ENCODE results near the gene CYREN. TPM values are rescaled to one million over a fixed set of nuclear protein-coding genes. Genes with fewer than 3 reads are reported as not detected.
"Not testable (repeated sequence)": the region's sequence is repeated elsewhere in the genome, so short reads cannot be mapped to it uniquely, and the experiment has no call there.

Gene CYREN
- total RNA-seq, 1 experiment from 2014 or later: 131 TPM

DNA sequence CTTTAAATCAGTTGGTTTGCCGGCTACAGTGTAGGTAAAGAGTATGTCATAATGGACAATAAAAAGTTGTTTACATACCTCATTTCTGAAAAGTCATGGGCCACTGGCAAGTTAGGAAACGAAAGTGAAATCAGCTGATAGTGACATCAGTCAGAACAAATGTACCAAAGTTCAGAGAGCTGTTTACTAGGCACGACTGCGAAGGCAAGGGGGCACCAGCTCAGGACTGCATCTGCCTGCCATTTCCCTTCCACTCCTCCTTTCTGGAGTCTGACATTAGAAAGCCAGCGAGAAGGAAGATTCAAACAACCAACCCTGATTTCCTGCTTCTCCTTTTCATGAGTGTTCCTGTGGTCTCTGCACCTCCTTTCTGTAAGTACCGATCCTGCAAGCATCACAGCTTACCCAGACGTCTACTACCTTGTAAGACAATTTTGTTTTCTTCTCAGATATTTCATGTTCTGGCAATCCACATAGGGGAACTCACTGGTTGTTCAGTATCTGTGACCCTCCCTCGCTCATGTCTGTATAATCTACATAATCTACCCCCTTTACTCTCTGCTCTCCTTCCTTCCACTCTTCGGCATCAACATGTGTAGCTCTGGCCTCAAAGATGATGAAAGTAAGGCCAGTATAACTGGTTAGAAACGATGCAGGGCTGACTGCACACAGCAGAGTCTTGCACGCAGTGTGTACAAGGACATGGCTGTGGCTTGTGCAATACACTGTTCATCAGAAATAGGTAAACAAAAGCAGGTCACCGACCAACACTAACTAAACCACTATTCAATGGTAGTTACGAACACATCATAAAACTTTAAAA is 22.4 kb downstream of the CYREN start, which contains the start of gene TMEM140:
TSS of gene TMEM140 (plus strand) at position 174 of the 823 bp plus-strand sequence. CDS start 16,370 bp downstream, outside the sequence.
- in situ Hi-C loops (cut with HindIII; ENCODE audit: low pct_unique_long_range_greater_than_20kb, low sequenced_read_pairs): no loop called here

DNA sequence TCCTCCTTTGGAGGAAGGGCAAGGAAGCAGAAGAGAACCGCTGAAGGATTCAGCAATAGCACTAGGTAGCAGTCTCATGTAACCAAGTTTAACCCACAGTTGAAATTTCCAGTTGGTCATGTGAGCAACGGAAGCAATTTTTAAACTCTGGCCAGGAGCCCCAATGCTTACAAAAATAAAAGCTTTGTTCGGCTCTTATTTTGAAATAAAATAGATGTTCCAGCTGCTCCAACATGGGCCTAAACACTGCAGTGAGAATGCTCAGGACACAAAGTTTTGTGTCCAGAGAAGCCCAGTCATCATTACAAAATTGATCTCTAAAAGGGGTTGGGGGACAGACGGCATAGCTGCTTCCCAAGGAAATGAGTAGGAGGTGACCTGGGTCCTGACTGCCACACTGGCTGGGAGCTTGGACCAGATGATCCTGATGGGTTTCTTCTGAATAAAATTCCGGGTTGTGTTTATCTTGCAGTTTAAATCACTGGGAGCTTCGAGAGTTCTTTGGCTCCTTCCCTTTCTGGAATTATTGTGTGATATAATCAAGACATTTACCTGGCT is 23.1 kb downstream of the CYREN start:
- peak; percentile 36 for DNase-seq (ENCODE audit: low read depth)
- in situ Hi-C loops (cut with HindIII; ENCODE audit: low pct_unique_long_range_greater_than_20kb, low sequenced_read_pairs): no loop called here

More for the DNA sequence above, 22.4 kb downstream of the CYREN start, which contains the start of gene TMEM140:
- DNase-seq (ENCODE audit: low read depth): peak; percentile 67

DNA sequence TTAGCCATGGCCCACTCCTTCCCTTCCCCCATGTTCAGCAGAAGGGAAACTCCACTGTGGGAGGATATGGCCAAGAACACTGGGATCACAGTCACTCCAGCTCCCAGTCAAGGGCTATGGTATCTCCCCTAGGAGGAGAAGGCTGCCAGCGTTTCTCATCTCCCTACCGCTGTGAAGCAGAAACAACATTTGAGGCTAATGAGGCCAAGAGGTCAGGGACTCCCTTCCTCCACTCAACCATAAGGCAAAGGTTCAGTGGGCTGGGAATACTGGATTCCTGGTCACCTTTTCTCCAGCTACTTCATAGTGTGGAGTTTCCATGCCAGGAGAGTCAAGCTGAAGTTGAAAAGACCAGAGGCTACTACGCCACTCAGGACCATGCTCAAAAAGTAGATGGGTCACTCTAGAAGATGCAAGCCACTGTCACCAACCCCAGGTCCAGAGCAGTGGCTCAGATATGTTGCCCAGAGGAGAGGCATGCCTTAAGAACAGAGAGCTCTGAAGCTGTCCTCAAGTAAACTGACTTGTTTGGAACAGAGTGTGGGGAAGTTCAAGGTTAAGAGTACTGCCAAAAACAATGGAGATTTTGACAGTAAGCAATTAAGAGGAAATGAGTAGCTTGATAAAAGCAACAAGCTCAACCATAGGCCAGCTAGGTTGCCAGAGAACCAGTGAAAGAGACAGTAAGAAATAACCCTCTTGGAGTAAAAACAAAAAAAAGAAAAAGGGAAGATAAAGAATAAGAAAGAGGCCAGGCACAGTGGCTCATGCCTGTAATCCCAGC is 26.4 kb downstream of the CYREN start:
- in situ Hi-C loops (cut with HindIII; ENCODE audit: low pct_unique_long_range_greater_than_20kb, low sequenced_read_pairs): no loop called here
- DNase-seq (ENCODE audit: low read depth): no peak

DNA sequence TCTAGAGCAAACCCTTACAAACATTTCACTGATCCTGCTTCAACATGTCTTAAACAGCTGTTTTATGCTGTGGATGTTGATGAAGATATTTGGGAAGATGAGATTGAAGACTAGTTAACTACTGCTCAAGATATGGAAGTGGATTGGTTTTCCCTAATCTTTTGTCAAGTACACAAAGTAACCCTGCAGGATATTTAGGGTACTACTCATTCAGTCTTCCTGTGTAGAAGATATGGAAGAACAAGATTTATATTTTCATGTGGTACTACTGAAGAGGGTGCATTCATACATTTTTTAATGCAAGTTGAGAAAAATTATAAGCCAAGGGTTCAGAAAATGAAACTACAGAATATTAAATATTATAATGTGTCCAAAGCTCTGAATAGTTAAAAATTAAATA is 40.9 kb downstream of the CYREN start:
- in situ Hi-C loops (cut with HindIII; ENCODE audit: low pct_unique_long_range_greater_than_20kb, low sequenced_read_pairs): no loop called here
- DNase-seq (ENCODE audit: low read depth): no peak

DNA sequence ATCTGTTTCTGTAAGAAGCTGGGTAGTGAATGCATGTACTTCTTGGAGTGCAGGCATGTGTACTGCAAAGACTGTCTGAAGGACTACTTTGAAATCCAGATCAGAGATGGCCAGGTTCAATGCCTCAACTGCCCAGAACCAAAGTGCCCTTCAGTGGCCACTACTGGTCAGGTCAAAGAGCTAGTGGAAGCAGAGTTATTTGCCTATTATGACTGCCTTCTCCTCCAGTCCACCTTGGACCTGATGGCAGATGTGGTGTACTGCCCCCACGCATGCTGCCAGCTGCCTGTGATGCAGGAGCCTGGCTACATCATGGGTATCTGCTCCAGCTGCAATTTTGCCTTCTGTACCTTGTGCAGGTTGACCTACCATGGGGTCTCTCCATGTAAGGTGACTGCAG is 41.6 kb downstream of the CYREN start:
- DNase-seq (ENCODE audit: low read depth): no peak
- in situ Hi-C loops (cut with HindIII; ENCODE audit: low pct_unique_long_range_greater_than_20kb, low sequenced_read_pairs): no loop called here

DNA sequence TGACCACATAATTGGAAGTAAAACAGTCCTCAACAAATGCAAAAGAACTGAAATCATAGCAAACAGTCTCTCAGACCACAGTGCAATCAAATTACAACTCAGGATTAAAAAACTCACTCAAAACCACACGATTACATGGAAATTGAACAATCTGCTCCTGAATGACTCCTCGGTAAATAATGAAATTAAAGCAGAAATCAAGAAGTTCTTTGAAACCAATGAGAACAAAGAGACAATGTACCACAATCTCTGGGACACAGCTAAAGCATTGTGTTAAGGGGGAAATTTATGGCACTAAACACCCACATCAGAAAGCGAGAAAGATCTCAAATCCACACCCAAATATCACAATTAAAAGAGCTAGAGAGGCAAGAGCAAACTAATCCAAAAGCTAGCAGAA is 45.9 kb downstream of the CYREN start:
- in situ Hi-C loops (cut with HindIII; ENCODE audit: low pct_unique_long_range_greater_than_20kb, low sequenced_read_pairs); DNase-seq (ENCODE audit: low read depth): not testable (repeated sequence)

DNA sequence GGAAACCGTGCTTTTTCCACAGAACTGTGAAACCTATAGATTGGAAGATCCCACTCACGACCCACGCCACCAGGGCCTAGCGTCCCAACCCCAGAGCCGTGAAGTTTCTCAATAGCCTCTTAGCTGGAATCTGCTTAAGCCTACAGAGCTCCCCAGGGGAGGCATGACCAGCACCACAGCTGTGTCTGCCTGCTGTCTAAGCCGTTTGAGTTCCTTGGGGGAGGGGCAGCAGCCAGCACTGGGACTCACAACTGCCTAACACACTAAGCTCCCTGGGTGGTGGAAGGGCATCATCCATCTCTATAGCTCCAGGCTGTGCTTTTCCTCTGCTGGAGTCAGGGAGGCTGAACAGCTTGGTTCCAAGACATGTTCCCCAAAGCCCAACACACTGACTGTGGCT is 48.6 kb downstream of the CYREN start:
- in situ Hi-C loops (cut with HindIII; ENCODE audit: low pct_unique_long_range_greater_than_20kb, low sequenced_read_pairs): no loop called here
- DNase-seq (ENCODE audit: low read depth): no peak

DNA sequence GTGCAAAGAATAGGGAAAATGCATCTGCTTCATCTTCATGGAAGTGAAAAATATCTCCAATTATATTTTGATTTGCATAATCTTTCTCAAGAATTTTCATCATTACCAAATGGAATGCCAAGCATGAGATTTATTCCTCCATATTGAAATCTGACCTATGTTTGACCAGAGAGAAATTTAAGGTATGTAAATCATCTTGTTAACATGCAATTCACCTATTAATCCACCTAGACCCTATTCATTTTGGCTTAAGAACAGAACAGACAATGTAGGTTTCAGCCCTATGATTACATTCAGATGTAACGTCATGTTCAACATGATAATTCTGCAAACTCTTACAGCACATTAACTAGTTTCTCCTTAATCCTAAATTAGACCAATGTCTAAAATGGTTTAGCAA is 53.4 kb downstream of the CYREN start:
- in situ Hi-C loops (cut with HindIII; ENCODE audit: low pct_unique_long_range_greater_than_20kb, low sequenced_read_pairs): no loop called here
- no peak for DNase-seq (ENCODE audit: low read depth)

Other genes starting within 250 kb of the CYREN start
- 0.81 and 1.5 TPM in 2 replicates for gene AGBL3, start 184.2 kb downstream of the CYREN start, total RNA-seq (2014; rRNA removed; shearing (Covaris generic); ENCODE audit: low replicate concordance)
- gene TMEM140, start 22.6 kb downstream of the CYREN start, total RNA-seq (2014; rRNA removed; shearing (Covaris generic); ENCODE audit: low replicate concordance): 0.81 and 0.98 TPM in 2 replicates
- 13.1 and 19.4 TPM in 2 replicates for gene WDR91, start 40.8 kb upstream of the CYREN start, total RNA-seq (2014; rRNA removed; shearing (Covaris generic); ENCODE audit: low replicate concordance)
- not detected in 2 replicates for gene STRA8, start 63.1 kb upstream of the CYREN start, total RNA-seq (2014; rRNA removed; shearing (Covaris generic); ENCODE audit: low replicate concordance)

All from Caki2 (cell line).